PC-3 (cell line): ENCODE measurements around the gene RBFOX2. TPM values are rescaled to one million over a fixed set of nuclear protein-coding genes. Genes with fewer than 3 reads are reported as not detected.

Experiments
- ATAC-seq: fragments of 200-7000 bp; cut with Tn5 transposase; 2 replicates; pipeline ENCODE4 v1.9.1; 2020; ENCODE audit warnings: mild to moderate bottlenecking, moderate library complexity
- BruUV-seq: library from RNA; stranded (reverse); fragments of 400-500 nt; replicated peaks from 2 replicates; lab custom pipeline; 2021; lab: Mats Ljungman, UMichigan
- CTCF ChIA-PET: fragments of 300-600 bp; sonication (Branson Sonifier 250); formaldehyde crosslinking; loops from one replicate; lab custom pipeline; 2022; ENCODE audit warnings: antibody characterized with exemption; lab: Charles Lee
- POLR2A ChIA-PET: fragments of 300-600 bp; sonication (Branson Sonifier 250); formaldehyde crosslinking; loops from one replicate; lab custom pipeline; 2022; ENCODE audit warnings: antibody characterized with exemption; ENCODE audit not compliant: unreplicated experiment; lab: Charles Lee
- DNase-seq: peaks from one replicate; pipeline ENCODE4 v3.0.0-alpha.2; 2015
- H2AFZ ChIP-seq: fragments of 300-600 bp; sonication (generic); 2 replicates; pipeline ENCODE4 v1.6.0; 2016; ENCODE audit warnings: antibody characterized with exemption, low read length
- H3F3A ChIP-seq: fragments of 300-600 bp; sonication (generic); one replicate; pipeline ENCODE4 v1.6.0; 2017; ENCODE audit warnings: antibody characterized with exemption, low read length, control low read depth, mild to moderate bottlenecking; ENCODE audit not compliant: unreplicated experiment
- H3K27ac ChIP-seq: fragments of 300-600 bp; sonication (generic); 2 replicates; pipeline ENCODE4 v1.5.1; 2016; ENCODE audit warnings: mild to moderate bottlenecking, low read length
- H3K27me3 ChIP-seq: fragments of 300-600 bp; sonication (generic); 2 replicates; pipeline ENCODE4 v1.6.1; 2016; ENCODE audit warnings: low read length, mixed read lengths
- H3K36me3 ChIP-seq: fragments of 300-600 bp; sonication (generic); 2 replicates; pipeline ENCODE4 v1.6.1; 2016; ENCODE audit warnings: low read depth, mixed run types, low read length, mixed read lengths
- H3K4me1 ChIP-seq: fragments of 300-600 bp; sonication (generic); 2 replicates; pipeline ENCODE4 v1.5.1; 2016; ENCODE audit warnings: low read length; ENCODE audit not compliant: insufficient read depth
- H3K4me2 ChIP-seq: fragments of 300-600 bp; sonication (generic); 2 replicates; pipeline ENCODE4 v1.6.0; 2016; ENCODE audit warnings: low read length
- H3K4me3 ChIP-seq: fragments of 300-600 bp; sonication (generic); 2 replicates; pipeline ENCODE4 v1.5.1; 2016; ENCODE audit warnings: mild to moderate bottlenecking, low read length, mixed read lengths
- H3K79me2 ChIP-seq: fragments of 300-600 bp; sonication (generic); 2 replicates; pipeline ENCODE4 v1.6.1; 2017; ENCODE audit warnings: low read length, mixed read lengths
- H3K9ac ChIP-seq: fragments of 300-600 bp; sonication (generic); 2 replicates; pipeline ENCODE4 v1.6.0; 2016; ENCODE audit warnings: mild to moderate bottlenecking, low read length
- H3K9me2 ChIP-seq: fragments of 300-600 bp; sonication (generic); replicated peaks from 2 replicates; pipeline ENCODE4 v1.6.1; 2016; ENCODE audit warnings: mixed run types, low read length, mixed read lengths
- H3K9me3 ChIP-seq: fragments of 300-600 bp; sonication (generic); 2 replicates; pipeline ENCODE4 v1.6.1; 2016; ENCODE audit warnings: low read length, mixed read lengths
- H4K20me1 ChIP-seq: fragments of 300-600 bp; sonication (generic); 2 replicates; pipeline ENCODE4 v1.6.1; 2016; ENCODE audit warnings: low read length, mixed read lengths
- CTCF ChIP-seq: fragments of 300-600 bp; sonication (generic); conservative IDR thresholded peaks from 2 replicates; pipeline ENCODE4 v1.5.1; 2017; ENCODE audit warnings: antibody characterized with exemption, low read depth, mild to moderate bottlenecking, low read length
- EZH2 ChIP-seq: fragments of 300-600 bp; sonication (generic); IDR thresholded peaks from one replicate; pipeline ENCODE4 v1.6.1; 2017; ENCODE audit warnings: antibody characterized with exemption, mild to moderate bottlenecking, low read length; ENCODE audit not compliant: unreplicated experiment
- EZH2phosphoT487 ChIP-seq: fragments of 300-600 bp; sonication (generic); IDR thresholded peaks from 2 replicates; pipeline ENCODE4 v1.6.1; 2018; ENCODE audit warnings: mild to moderate bottlenecking, antibody characterized with exemption, low read length, borderline replicate concordance
- intact Hi-C: fragments of 100-400 bp; cut with micrococcal nuclease; formaldehyde crosslinking; loops from 2 replicates; pipeline ENCODE4 v1.9.0; 2023
- total RNA-seq: library from RNA; depleted of rRNA; stranded (reverse); fragments of >200 nt; gene quantifications from 2 replicates; pipeline ENCODE4 v1.2.3, GENCODE V29; 2014

Gene RBFOX2
- total RNA-seq, 1 experiment from 2014 or later = 75.1 TPM

- ChIA-PET CTCF (no interaction called here), POLR2A (no interaction called here)
- no peaks in the 10 kb centered on the region for H3K27me3 ChIP-seq
- no peaks in the 10 kb centered on the region for H4K20me1 ChIP-seq
- H3K79me2 ChIP-seq = peaks cover 35% of the 10 kb centered on the region
- TF ChIP-seq CTCF (no peak), EZH2 (no peak), EZH2phosphoT487 (no peak)
- no peaks in the 10 kb centered on the region for H3K9me2 ChIP-seq
- H3K4me1 ChIP-seq = no peaks in the 10 kb centered on the region
- ATAC-seq (no peak), DNase-seq (no peak)
- intact Hi-C loops = no loop called here
- H3K9me3 ChIP-seq = no peaks in the 10 kb centered on the region
- H3K4me3 ChIP-seq = no peak overlapping the region
- no peak overlapping the region for H3K27ac ChIP-seq
- no TSS peak for BruUV-seq
- no peak overlapping the region for H3K9ac ChIP-seq
- no peak overlapping the region for H2AFZ ChIP-seq
- H3F3A ChIP-seq = no peaks in the 10 kb centered on the region
- no peaks in the 10 kb centered on the region for H3K36me3 ChIP-seq
- H3K4me2 ChIP-seq = no peak overlapping the region
These were observed 35.4 kb downstream of the RBFOX2 start for GRCh38 chr22:35993048-35993714.

DNA sequence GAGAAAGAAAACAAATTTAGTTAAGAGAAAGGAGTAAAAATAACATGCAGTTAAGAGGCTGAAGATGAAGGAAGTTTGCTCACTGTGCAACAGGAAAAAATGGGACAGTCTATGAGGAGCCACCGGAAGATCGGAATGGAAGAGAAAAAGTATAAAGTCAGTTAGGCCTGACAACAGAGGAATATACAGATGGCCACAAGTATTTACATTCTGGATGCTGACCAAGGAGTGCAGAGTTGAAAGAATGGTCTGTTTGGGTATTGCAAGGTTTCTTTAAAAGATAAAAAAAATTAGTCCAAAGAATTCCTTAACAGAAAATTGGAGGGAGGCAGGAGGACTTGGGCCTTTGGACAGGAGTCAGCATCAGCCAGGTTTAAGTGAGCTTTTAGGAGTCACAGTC lies 37.5 kb downstream of the RBFOX2 start:
- no peaks in the 10 kb centered on the region for H3F3A ChIP-seq
- intact Hi-C loops = no loop called here
- H3K9me2 ChIP-seq = no peaks in the 10 kb centered on the region
- H3K36me3 ChIP-seq = no peaks in the 10 kb centered on the region
- no peak overlapping the region for H3K27ac ChIP-seq
- no peaks in the 10 kb centered on the region for H3K4me1 ChIP-seq
- ChIA-PET POLR2A (no interaction called here), CTCF (no interaction called here)
- no peaks in the 10 kb centered on the region for H4K20me1 ChIP-seq
- no peak overlapping the region for H3K9ac ChIP-seq
- ATAC-seq = no peak
- peaks cover 30% of the 10 kb centered on the region; the same call in 1 of the 2 replicates for H3K79me2 ChIP-seq
- no peak overlapping the region for H2AFZ ChIP-seq
- TF ChIP-seq EZH2phosphoT487 = no peak
- no peak for TF ChIP-seq EZH2
- no peak for TF ChIP-seq CTCF
- H3K9me3 ChIP-seq = no peaks in the 10 kb centered on the region
- H3K27me3 ChIP-seq = no peaks in the 10 kb centered on the region
- H3K4me3 ChIP-seq = no peak overlapping the region
- no TSS peak for BruUV-seq
- no peak overlapping the region for H3K4me2 ChIP-seq
- DNase-seq = no peak

DNA sequence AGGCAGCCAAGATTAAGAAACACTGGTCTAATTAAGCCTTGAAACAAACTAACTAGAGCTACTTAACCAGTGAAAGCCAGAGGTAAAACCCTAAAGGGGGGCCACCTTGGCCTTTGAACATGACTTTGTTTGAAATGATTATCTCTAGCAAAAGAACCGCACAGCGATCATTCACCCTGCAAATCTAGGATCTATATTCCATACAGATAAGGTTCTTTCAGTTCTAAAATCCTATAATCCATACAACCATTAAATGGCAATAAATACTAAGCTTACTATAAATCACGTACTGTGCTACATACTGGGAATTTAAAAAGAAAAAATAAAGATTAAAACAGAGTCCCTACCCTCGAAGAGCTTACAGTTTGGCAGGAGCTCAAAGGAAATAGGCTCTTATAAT lies 40.6 kb downstream of the RBFOX2 start:
- POLR2A ChIA-PET = no interaction called here

More for the DNA sequence above, 40.6 kb downstream of the RBFOX2 start:
- Histone ChIP-seq H3K79me2 (peaks cover 55% of the 10 kb centered on the region), H4K20me1 (no peaks in the 10 kb centered on the region), H3K9ac (no peak overlapping the region), H3K9me2 (no peaks in the 10 kb centered on the region), H3K4me2 (no peak overlapping the region), H3K4me1 (no peaks in the 10 kb centered on the region), H3K4me3 (no peak overlapping the region), H3K36me3 (no peaks in the 10 kb centered on the region), H3F3A (no peaks in the 10 kb centered on the region), H2AFZ (no peak overlapping the region), H3K27ac (no peak overlapping the region), H3K27me3 (no peaks in the 10 kb centered on the region), H3K9me3 (no peaks in the 10 kb centered on the region)
- CTCF ChIA-PET = no interaction called here
- TF ChIP-seq EZH2phosphoT487 = no peak
- TF ChIP-seq CTCF = no peak
- TF ChIP-seq EZH2 = no peak
- no TSS peak for BruUV-seq
- ATAC-seq (no peak), DNase-seq (no peak)
- intact Hi-C loops = no loop called here
